ENCODE measurements around the gene TTN. TPM values are rescaled to one million over a fixed set of nuclear protein-coding genes. Genes with fewer than 3 reads are reported as not detected.

The TTN gene
- total RNA-seq, 1 donor from 2014 or later = 2.0 TPM

GRCh38 chr2:178478130-178478438 is 329.1 kb downstream of the TTN start:
- H3K4me1 ChIP-seq = peaks cover 55% of the 10 kb centered on the region
- no peak for DNase-seq (ENCODE audit: extremely low spot score in 2 of 2)

GRCh38 chr2:178477443-178478129 is 329.6 kb downstream of the TTN start:
- Histone ChIP-seq H3K9me3 (no peaks in the 10 kb centered on the region), H3K27me3 (no peaks in the 10 kb centered on the region), H3K27ac (peak overlapping the region; percentile 96), H3K4me1 (peaks cover 50% of the 10 kb centered on the region), H3K4me3 (peak overlapping the region; percentile 55 to 59), H3K36me3 (no peaks in the 10 kb centered on the region)
- DNase-seq (ENCODE audit: extremely low spot score in 2 of 2) = no peak
- TF ChIP-seq POLR2A (IDR thresholded peaks at IDR 0.05) = no peak
- no peak for TF ChIP-seq CTCF (IDR thresholded peaks at IDR 0.05)
- TF ChIP-seq POLR2AphosphoS5 (IDR thresholded peaks at IDR 0.05; ENCODE audit: insufficient read depth in 1 of 2, low read depth in 1 of 2) = no peak
- intact Hi-C loops (cut with DNase I) = no loop called here

More at GRCh38 chr2:178478130-178478438, 329.1 kb downstream of the TTN start:
- Histone ChIP-seq H3K4me3 (peak overlapping the region; percentile 55 to 59), H3K27me3 (no peaks in the 10 kb centered on the region), H3K27ac (peak overlapping the region; percentile 96), H3K36me3 (no peaks in the 10 kb centered on the region), H3K9me3 (no peaks in the 10 kb centered on the region)
- TF ChIP-seq CTCF (IDR thresholded peaks at IDR 0.05) (no peak), POLR2A (IDR thresholded peaks at IDR 0.05) (no peak)
- intact Hi-C loops (cut with DNase I) = no loop called here

- Histone ChIP-seq H3K27me3 (no peaks in the 10 kb centered on the region), H3K4me1 (peaks cover 39% of the 10 kb centered on the region), H3K27ac (no peak overlapping the region), H3K36me3 (no peaks in the 10 kb centered on the region), H3K4me3 (no peak overlapping the region), H3K9me3 (no peaks in the 10 kb centered on the region)
- DNase-seq (ENCODE audit: extremely low spot score in 2 of 2) = no peak
- no peak for TF ChIP-seq CTCF (IDR thresholded peaks at IDR 0.05)
- TF ChIP-seq POLR2AphosphoS5 (IDR thresholded peaks at IDR 0.05; ENCODE audit: insufficient read depth in 1 of 2, low read depth in 1 of 2) = no peak
- TF ChIP-seq POLR2A (IDR thresholded peaks at IDR 0.05) = no peak
- intact Hi-C loops (cut with DNase I) = no loop called here
These were observed 330.7 kb downstream of the TTN start for GRCh38 chr2:178476477-178476876.

Other genes starting within 250 kb of the TTN start
- gene CCDC141, start 242.7 kb upstream of the TTN start, total RNA-seq = 2.0 TPM

Data from vagina (tissue), 2 donors.